GM12874 (cell line): ENCODE data around the gene RRAD.

Experiments
- TF ChIP-seq, protein P1 (sequence below): IDR thresholded peaks from 2 replicates; pipeline ENCODE4 v1.5.1; 2011; ENCODE audit warnings: low read depth, mild to moderate bottlenecking, control low read depth, low read length, moderate library complexity; ENCODE audit not compliant: insufficient read depth

RRAD gene

GRCh38 chr16:66937725-66938337 lies 12.5 kb upstream of the RRAD start:
- TF ChIP-seq, protein P1, sequence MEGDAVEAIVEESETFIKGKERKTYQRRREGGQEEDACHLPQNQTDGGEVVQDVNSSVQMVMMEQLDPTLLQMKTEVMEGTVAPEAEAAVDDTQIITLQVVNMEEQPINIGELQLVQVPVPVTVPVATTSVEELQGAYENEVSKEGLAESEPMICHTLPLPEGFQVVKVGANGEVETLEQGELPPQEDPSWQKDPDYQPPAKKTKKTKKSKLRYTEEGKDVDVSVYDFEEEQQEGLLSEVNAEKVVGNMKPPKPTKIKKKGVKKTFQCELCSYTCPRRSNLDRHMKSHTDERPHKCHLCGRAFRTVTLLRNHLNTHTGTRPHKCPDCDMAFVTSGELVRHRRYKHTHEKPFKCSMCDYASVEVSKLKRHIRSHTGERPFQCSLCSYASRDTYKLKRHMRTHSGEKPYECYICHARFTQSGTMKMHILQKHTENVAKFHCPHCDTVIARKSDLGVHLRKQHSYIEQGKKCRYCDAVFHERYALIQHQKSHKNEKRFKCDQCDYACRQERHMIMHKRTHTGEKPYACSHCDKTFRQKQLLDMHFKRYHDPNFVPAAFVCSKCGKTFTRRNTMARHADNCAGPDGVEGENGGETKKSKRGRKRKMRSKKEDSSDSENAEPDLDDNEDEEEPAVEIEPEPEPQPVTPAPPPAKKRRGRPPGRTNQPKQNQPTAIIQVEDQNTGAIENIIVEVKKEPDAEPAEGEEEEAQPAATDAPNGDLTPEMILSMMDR = no peak

DNA sequence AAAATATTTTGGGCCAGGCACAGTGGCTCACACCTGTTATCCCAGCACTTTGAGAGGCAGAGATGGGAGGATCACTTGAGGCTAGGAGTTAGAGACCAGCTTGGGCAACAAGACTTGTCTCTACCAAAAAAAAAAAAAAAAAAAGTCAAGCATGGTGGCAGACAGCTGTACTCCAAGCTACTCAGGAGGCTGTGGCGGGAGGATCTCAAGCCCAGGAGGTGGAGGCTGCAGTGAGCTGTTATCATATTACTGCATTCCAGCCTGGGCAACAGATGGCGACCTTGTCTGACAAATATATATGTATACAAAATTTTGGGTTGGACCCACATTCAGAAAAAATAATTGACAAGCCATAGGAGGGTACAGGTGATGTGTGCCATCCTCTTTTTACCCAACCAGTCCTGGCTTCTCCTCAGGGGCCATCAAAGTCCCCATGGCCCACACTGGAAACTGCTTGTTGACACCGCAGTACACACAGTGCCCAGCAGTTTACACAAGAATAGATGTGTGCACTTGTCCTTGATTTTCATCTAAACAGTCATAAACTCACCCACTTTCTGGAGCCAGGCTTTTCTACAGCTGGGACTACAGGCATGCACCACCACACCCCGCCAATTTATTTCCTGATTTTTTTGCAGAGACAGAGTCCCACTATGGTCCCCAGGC lies 11.7 kb upstream of the RRAD start:
- TF ChIP-seq, protein P1 = no peak

DNA sequence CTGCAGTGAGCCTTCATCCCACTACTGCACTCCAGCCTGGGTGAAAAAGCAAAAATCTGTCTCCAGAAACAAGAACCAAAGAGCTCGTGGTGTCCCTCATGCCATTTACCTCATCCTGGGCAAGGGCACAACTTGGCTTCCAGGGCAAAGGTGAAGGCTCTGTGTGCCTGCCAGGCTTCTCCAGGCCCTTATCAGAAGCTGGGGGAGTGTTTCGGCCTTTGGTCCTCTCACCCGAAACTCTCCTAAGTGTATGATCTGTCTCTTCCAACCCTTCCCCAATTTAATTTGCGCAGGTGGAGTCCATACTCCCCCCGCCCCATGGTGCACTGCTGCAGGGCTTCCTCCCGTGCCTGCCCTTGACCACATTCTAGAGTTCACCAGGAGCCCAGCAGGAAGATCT lies 11.1 kb upstream of the RRAD start:
- TF ChIP-seq, protein P1 = no peak

- TF ChIP-seq, protein P1 = no peak
Observed at GRCh38 chr16:66935314-66936011, 10.1 kb upstream of the RRAD start, which contains the start of gene CES2. CES2 (plus strand) TSS chr16:66935516; CDS start chr16:66935636, 120 bp downstream.

GRCh38 chr16:66934138-66934838 lies 9.0 kb upstream of the RRAD start, which contains the start of gene CIAO2B:
CIAO2B (minus strand) TSS chr16:66934402; CDS start chr16:66934364, 38 bp downstream.
- TF ChIP-seq, protein P1 = no peak

- TF ChIP-seq, protein P1 = no peak
Observed at GRCh38 chr16:66933776-66934137, 8.4 kb upstream of the RRAD start.

- TF ChIP-seq, protein P1 = no peak
Observed at GRCh38 chr16:66932076-66932475, 6.7 kb upstream of the RRAD start.
